Upper lobe of left lung (tissue), 4 donors: ENCODE data around the gene S100P.

Source experiments
- POLR2A ChIP-seq, 4 donors: fragments of 450-650 bp; IDR thresholded peaks; one replicate each; pipeline ENCODE4 v1.5.1; 2016 to 2017; ENCODE audit warnings: antibody characterized with exemption in 4 of 4, mild to moderate bottlenecking in 2 of 4
- POLR2AphosphoS5 ChIP-seq, 2 donors: sonication (generic); formaldehyde crosslinking; IDR thresholded peaks; one replicate each; pipeline ENCODE4 v1.5.1; 2017; ENCODE audit warnings: antibody characterized with exemption in 2 of 2
- TF ChIP-seq, protein P1 (sequence below), 6 experiments: fragments of 450-650 bp in 4 of 6; fragments of 200-600 bp in 2 of 6; sonication (generic) in 2 of 6; IDR thresholded peaks; one replicate each; pipeline ENCODE4 v1.5.1; 2016 to 2019; ENCODE audit warnings: antibody characterized with exemption in 6 of 6

DNA sequence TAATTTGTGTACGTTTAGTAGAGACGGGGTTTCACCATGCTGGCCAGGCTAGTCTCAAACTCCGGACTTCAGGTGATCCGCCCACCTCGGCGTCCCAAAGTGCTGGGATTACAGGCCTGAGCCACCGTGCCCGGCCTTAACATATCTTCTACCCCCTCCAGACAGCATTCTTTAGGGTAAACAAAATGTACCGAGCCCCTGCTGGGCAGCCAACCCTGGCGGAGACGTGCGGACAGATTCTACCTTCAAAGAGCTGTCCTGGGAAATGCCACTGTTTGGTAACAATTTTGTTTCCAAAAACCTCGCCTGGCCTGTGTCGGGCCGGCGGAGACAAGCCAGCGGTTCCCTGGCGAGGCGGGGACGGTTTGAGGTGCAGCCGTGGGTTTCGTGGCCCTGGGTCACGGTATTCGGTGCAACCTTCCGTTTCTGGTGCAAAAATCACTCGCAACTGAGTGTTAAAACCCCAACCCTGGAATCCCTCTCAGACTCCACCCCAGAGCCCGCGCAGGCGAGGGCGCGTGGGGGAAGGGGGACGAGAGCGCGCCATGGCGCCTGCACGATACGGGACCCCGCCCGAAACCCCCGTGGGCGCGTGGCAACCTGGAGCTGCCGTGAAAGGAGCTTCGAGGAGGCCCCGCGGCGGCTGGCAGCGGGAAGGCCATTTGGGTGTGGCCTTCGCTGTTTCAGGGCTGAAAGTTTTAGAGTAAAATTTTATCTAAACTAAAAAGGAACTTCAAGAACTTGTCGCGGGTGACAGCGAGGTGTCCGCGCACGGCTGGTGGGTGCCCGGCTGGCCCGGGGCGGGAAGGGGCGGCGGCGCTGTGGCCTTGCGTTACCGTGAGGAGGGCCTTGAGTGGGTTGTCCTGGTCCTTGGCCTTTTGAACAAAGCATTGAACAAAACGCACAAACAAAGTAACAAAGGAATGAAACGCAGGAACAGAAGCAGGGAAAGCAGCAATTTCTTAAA lies 36.2 kb upstream of the S100P start:
- TF ChIP-seq POLR2A (IDR thresholded peaks at IDR 0.05) (no peak), POLR2AphosphoS5 (IDR thresholded peaks at IDR 0.05) (no peak)
- TF ChIP-seq, protein P1, sequence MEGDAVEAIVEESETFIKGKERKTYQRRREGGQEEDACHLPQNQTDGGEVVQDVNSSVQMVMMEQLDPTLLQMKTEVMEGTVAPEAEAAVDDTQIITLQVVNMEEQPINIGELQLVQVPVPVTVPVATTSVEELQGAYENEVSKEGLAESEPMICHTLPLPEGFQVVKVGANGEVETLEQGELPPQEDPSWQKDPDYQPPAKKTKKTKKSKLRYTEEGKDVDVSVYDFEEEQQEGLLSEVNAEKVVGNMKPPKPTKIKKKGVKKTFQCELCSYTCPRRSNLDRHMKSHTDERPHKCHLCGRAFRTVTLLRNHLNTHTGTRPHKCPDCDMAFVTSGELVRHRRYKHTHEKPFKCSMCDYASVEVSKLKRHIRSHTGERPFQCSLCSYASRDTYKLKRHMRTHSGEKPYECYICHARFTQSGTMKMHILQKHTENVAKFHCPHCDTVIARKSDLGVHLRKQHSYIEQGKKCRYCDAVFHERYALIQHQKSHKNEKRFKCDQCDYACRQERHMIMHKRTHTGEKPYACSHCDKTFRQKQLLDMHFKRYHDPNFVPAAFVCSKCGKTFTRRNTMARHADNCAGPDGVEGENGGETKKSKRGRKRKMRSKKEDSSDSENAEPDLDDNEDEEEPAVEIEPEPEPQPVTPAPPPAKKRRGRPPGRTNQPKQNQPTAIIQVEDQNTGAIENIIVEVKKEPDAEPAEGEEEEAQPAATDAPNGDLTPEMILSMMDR (IDR thresholded peaks at IDR 0.05): no peak
